T-helper 22 cell (primary cell): Measurements from ENCODE around the gene VASH2.
"Not testable (repeated sequence)": the region's sequence is repeated elsewhere in the genome, so short reads cannot be mapped to it uniquely, and the experiment has no call there.

Experiments
- DNase-seq: peaks from one replicate; pipeline ENCODE4 v3.0.0-alpha.2; 2020; ENCODE audit warnings: low read depth

VASH2 gene

GRCh38 chr1:212957546-212957945 is 7.2 kb downstream of the VASH2 start:
- DNase-seq, result no peak

DNA sequence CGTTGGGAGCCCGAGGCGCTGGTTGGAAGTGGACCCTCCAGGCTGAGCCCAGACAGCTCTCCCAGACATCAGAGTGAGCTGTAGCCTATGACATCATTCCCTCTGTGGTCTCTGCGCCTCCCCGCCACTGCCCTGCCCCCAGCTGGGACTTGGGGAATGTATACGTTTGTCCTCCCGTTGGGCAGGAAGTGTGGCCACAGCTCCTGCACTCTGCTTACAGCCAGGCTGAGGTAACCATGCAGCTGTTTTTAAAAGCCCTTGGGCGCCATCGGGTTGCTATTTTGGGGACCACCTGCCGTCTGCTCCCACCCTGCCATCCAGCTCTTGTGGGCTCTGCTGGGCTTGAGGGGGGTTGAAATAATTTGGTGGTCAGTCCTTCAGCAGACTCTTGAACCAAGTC is 7.8 kb downstream of the VASH2 start:
- DNase-seq, result no peak

DNA sequence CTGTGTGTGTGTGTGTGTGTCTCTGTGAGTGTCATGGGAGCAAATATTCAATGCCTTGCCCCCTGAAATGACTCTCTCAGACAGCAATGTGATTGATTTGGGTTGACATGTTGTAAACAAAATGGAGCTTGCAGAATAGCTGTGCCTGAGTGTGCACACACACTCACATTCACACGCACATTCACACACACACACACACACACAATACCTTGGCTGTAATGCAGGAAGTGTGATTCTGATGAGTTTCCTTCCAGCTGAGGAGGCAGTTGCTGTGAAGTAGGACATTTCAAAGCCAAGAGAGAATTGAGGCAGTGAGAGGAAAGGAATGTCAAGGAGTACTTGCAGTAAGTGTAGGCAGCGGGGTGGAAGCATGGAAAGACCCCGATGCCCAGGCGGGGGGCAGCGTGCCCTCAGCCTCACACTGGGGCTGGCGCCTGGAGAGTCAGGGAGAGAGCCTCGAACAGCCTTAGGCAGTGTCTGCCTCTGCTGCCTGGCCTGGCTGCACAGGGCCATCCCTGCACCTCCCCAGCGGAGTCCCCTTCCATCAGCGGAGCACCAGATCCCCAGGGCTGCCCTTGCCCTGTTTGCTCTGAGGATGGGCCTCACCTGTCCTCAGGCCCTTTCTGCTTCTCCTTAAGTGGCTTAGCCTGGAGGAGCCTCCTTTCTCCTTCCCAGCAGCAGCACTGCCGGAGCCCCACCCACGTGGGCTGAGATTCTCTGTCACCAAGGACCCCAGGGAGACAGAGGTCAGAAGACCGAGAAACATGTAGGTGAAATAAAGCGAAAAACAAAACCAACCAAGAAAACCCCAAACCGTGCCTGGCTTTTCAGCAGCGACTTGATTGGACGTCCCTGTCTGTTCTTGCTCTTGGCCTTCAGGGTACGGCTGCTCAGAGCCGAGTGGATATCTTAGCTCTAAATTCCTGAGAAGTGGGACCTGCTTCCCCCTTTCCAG is 9.2 kb downstream of the VASH2 start:
- no peak for DNase-seq

DNA sequence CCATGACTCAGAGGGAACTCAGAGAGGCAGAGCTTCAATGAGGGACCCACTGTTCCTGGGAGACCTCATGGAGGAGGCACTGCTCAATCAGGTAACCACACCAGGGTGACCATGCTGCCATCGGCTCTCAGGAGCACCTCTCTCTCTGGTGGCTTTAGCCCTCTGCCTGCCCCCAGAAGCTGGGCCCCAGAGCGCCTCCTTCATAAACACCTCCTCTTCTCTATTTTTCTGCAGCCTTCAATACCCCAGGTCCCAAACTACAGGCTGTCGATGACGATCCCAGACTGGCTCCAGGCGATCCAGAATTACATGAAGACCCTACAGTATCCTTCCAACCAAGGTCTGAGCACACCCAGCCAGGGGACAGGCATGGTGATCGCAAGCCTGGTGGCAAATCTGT is 10.6 kb downstream of the VASH2 start:
- DNase-seq, result no peak

- DNase-seq, result no peak
These were observed 12.2 kb downstream of the VASH2 start for GRCh38 chr1:212962509-212962908.

DNA sequence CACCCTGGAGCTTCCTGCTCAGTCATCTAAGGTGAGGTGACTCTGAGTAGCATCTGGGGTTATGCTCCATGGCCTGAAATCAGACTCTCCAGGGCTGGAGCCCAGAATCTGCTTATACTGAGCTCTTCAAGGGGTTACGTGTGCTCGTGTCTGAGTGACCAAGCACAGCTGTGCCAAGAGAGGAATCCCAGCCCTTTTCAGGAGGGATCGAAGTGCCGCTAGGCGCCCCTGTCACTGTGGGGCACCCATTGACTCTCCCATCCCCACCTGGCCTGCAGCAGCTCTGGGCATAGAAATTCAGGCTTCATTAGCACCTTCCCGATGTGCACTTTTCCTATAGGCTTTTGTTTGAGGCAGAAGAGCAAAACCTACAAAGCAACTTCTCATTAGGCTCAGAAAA is 13.8 kb downstream of the VASH2 start:
- no peak for DNase-seq

DNA sequence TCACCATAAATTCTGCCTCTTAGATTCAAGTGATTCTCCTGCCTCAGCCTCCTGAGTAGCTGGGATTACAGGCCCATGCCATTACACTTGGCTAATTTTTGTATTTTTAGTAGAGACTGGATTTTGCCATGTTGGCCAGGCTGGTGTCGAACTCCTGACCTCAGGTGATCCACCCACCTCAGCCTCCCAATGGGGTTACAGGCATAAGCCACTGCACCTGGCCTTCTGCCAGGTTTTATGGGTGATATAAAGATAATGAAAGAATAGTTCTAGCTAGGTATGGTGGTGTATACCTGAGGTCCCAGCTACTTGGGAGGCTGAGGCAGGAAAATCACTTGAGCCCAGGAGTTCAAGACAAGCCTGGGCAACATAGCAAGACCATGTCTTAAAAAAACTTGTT is 14.7 kb downstream of the VASH2 start:
- DNase-seq, result not testable (repeated sequence)

DNA sequence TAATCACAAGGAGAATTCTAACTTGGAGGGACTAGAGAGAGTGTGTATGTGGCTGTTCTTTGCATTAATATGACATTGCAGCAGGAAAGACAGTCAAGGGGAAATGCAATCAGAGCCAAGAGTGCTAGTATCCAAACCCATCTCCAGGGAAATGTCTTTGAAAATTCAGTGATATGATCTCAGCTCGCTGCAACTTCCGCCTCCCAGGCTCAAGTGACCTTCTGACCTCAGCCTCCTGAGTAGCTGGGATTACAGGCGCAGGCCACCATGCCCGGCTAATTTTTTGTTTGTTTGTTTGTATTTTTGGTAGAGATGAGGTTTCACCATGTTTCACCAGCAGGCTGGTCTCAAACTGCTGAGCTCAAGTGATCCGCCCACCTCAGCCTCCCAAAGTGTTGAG is 16.3 kb downstream of the VASH2 start:
- DNase-seq, result no peak

GRCh38 chr1:212967801-212968200 is 17.5 kb downstream of the VASH2 start:
- DNase-seq, result no peak

DNA sequence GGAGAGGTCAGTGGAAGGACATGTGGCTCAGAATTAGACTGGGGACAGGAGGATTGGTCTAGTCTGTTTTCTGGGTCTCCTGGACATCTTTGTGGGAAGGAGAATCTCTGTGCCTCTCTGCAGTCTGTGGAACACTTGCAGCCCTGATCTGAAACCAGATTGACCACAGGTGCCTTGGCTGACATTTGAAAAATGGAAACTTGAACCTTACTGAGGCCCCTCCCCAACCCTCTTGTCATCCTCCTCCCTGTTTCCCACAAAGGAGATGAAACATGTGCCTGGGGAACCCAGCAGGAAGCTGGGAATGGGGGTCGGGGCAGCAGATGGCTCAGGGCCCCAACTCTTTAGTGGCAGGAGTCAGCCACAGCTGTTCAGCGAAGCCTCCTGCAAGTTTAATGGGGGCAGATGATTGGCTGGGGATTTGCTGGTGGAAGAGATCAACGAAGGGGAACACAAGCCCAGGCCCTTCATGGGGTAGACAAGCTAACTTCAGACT is 18.1 kb downstream of the VASH2 start:
- DNase-seq, result no peak

DNA sequence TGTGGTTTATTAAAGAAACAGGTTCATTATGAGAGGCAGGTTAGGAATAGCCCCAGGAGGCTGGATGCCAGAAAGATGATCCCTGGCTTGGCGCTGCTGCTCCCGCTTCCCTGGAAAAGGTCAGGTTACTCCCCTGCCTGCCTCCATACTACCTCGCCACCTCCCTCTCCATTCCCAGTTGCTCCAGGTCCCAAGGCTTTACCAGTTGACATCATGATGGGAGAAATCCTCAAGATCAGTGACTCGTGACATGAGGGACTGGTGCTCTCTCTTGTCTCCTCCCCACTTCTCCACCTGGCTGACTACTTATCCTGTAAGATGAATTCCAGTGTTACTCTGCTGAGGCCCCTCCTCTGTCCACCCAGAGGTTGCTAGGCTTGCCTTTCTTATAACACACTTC is 19.7 kb downstream of the VASH2 start:
- DNase-seq, result no peak

DNA sequence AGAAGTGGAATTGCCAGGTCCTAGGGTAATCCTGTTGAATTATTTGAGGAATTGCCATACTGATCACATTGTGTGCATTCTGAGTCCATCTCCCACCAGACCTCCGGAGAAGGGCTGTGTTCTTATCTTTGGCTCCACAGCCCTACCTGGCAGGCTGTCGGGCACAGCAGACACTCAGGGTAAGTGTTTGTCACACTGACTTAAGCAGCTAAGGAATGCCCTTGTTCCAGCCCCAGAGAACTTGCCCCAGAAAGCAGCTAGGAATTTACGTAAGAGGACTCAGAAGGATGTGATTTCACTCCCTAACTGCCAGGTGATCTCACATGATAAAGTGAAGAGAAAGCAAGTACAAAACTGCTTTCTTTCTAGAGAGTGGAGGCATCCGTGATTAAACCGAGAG is 21.0 kb downstream of the VASH2 start:
- no peak for DNase-seq

DNA sequence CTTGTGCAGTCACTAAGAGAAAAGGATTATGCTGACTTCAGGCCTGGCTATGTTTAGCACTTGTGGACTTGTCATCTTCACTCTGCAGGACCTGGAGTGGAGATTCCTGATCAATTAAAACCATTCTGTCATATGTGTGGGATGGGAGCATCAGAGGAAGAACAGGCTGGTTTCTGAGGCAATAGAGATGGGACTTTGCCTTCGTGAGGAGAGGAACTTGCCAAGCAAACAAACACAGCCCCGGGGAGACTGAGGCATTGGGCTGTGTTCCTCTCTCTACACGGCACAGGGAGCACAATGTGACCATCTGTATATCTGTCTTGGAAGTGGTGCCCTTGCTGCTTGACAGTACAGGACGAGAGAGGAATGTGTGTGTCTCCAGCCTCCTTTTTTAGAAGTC is 23.1 kb downstream of the VASH2 start:
- no peak for DNase-seq

GRCh38 chr1:212973899-212974298 is 23.6 kb downstream of the VASH2 start:
- no peak for DNase-seq

GRCh38 chr1:212974711-212975110 is 24.4 kb downstream of the VASH2 start:
- no peak for DNase-seq

GRCh38 chr1:212975111-212975918 is 25.0 kb downstream of the VASH2 start:
- DNase-seq, result no peak

DNA sequence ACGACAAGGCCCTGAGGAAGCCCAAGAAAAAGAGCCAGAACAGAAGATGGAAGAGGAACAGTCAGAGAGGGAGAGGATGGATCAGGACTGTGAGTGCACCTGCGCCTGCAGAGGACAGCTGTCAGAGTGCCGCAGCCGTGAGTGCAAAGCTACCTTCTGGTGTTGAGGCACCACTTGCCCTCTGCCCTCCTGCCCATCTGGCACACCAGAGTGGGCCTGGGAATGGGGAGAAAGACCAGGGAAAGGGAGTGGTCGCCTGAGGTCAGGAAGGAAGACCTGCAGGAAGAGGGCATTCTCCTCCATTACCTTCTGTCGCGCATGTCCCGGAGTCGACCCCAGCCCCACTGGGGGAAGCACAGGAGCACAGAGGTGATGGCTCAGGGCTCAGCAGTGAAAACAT is 26.2 kb downstream of the VASH2 start:
- DNase-seq, result no peak

DNA sequence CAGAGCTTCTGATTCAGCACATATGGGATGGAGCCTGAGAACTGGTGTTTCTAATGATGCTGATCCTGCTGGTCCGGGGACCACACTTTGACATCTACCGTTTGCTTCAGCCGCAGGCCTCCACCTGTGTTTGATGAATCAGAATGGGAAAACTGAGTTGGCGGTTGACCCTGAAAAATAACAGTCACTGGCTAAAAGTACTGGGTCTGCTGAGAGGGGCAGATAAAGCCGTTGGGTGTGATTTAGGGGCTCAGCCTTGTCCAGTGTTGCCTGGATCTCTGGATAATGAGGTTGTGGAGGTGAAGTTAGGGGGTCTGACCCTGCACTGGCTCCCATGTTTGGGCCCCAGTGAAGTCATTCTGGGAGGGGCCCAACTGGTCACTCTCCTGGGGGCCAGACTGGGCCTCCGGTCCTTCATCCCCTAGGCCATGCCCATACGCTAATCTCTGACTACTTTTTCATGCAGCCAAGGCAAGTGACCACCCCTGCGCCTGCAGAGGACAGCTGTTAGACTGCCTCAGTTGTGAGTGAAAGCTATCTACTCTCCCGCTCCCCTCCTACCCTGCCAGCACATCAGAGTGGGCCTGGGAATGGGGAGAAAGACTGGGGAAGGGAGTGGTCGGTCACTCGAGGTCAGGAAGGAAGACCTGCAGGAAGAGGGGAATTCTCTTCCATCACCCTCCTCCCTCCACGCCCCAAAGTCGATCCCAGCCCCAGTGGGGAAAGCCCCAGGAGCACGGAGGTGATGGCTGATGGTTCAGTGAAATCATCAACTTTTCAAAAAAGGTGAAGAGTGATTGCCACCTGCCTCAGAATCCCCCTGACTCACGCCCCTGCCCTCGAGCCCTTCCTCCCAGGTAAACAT is 27.7 kb downstream of the VASH2 start:
- no peak for DNase-seq

DNA sequence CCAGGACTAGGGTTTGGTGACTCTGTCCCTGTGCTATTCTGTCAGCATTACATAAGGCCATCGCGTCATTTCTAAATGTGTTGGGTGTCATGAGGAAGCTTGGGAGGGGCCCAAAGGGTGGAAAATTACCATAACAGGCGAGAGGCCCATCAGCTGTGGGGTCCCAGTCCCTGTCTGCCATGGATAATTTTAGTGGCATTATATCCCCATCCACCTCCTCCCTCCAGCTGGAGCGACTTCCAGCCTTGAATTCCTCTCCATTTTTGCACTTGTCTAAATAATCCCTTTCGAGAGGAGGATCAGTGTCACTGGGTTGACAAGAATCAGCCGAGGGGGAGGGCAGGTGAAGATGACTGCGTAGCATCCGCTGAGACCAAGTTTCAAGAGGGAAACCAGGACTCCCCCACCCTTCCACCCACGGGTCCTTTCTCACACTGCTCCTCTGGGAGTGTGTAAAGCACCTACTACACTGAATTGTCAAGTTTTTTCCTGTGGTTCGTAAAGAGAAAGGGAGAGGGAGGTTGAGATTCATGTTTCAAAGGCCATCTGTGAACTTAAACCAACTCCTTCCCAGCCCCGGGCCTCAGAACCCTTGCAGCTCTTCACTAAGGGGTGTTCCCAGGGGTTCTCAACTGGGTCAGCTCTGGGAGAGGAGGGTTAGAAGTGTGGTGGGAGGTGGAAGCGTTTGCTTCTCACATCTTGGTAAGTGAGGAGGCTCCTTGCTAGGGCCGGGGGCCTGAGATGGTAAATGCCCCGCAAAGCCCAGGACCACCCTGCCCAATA is 29.2 kb downstream of the VASH2 start:
- no peak for DNase-seq

DNA sequence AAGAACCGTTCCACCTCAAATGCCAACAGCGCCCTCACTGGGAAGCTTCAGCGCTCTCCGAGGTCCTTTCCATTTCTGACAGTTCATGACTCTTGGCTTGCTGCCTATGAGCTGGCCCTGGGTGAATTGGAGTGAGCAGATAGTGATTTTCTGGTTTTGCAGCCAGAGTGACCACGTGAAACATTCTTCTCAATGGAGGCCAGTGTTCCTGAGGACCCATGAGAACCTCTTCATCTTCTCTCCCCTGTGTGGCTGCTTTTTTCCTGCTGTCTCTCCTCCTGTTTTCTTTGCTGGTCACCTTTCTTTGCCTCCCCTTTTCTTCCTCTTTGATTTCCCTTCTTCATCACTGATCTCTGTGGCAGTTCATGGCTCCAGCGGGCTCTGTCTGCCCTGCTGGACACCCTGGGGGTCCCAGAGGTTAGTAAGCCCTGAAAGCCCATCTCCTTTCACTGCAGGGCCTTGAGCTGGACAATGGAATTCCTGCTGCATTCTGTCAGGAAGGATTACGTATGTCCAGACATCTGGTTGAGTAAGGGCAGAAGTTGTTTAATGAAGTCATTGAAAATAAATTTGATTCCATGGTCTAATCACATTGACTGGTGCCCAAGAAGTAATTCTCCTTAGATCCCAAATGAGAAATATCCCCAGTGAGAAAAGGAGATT is 29.9 kb downstream of the VASH2 start:
- DNase-seq, result no peak

GRCh38 chr1:212981025-212981495 is 30.7 kb downstream of the VASH2 start:
- DNase-seq, result no peak
